Stimulated activated CD4-positive, alpha-beta T cell treated with anti-CD3 and anti-CD28 coated beads, Interleukin-15, amount 100 ng/mL, for 24 hours (primary cell): ENCODE measurements around the gene RAB38.
A peak's percentile ranks its signal among the peaks of the same experiment; 100 is the strongest.

Experiments
- DNase-seq: peaks from one replicate; pipeline ENCODE4 v3.0.0-alpha.2; 2020

Gene RAB38

DNA sequence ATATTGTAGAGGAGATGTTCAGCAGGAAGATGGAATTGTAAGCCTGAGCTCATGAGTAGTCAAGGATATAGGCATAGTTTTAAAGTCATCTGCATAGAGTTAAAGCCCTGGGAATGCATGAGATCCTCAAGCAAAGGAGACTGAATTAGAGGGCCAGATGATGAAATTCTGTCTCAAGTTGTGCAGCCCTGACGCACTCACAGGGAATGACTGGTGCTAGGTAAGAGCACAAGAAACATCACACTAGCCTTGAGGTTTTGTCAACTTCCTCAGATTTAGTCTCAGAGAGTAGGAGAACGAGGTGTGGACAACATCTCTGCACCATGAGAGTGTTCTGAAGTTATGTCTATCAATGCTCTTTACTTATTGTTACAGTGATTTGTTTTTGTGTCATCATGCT, 5.8 kb downstream of the RAB38 start:
- no peak for DNase-seq

DNA sequence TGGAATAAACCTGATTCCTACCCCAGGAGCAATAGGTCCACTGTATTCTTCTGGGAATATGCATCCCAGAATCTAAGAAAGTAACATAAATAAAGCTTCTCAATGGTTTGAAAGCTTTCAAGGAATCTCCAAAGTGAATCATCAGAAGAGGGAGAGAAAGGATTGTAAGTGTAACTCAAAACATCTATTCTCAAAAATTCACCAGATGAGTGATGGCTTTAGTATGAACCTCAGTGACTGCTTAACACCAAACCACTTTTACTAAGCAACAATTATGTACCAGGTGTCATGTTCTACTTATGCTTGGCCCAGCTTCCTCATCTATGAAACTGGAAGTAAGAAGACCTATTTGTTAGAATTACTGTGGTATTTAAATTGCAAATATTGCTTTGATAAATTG, 7.4 kb downstream of the RAB38 start:
- DNase-seq = no peak

DNA sequence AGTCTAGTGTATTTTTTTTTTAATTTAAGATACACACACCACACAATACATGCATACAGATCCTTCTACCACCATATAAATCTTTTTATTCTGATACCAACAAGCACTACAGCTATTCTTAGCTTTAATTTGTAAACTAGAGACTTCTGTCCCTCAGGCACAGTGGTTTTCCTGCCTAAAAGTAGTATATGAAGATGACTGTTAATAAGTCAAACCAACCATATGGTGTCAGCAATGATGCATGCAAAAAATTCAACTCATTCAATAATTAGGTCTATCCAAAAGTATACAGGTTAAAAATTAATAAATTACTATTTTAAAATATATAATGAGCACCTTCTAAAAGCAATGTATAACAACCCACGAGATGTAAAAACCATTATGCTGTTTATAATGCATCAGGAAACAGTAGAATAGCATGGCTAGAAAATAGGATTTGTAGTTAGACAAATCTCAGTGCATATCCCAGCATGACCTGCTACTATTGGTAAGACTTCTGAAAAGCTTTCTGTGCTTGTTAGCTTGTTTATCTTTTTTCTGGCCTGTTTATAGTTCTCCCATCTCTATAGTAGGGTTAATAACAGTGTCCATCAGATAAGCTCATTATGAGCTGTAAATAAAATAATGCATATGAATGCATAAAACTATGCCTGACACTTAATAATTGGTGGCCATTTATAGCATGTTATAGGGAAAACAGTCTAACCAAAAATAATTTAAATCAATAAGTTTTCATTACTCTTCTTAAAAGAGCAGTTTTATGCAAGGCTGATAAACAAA, 10.2 kb downstream of the RAB38 start:
- DNase-seq = no peak

DNA sequence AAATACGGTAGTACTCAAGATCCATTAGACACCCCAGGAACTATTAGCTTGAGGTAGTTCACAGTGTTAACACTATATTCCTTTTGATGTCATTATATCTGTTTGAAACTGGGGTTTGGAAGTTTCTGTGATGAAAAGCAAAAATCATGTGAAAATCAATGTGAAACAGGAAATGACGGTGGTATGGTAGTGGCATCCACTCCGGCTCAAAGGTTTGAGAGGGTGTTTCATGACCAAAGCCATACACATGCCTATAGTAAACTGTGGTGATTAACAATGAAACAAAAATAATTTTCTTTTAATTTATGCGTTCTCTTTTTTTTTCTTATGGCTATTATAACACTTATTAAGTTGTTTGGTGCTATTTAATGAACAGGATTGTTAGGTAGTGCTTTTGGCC, 10.9 kb downstream of the RAB38 start:
- no peak for DNase-seq

DNA sequence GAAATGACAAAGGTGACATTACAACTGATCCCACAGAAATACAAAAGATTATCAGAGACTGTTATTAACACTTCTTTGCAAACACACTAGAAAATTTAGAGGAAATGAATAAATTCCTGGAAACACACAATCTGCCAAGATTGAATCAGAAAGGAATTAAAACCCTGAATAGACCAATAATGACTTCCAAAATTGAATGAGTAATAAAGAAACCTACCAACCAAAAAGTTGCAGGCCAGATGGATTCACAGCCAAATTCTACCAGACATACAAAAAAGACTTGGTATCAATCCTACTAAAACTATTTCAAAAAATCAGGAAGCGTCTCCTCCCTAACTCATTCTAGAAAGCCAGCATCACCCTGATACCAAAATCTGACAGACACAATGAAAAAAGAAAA, 17.2 kb downstream of the RAB38 start:
- DNase-seq = no peak

DNA sequence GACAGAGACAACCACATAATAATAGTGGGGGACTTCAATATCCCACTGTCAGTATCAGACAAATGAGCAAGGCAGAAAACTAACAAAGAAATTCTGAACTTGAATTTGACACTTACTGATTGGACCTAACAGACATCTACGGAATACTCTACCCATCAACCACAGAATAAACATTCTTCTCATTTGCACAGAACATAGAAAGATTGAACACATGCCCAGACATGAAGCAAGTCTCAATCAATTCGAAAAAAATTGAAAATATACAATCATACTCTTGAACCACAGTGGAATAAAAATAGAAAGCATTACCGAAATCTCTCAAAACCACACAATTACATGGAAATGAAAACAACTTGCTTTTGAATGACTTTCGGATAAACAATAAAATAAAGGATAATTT, 17.9 kb downstream of the RAB38 start:
- no peak for DNase-seq

DNA sequence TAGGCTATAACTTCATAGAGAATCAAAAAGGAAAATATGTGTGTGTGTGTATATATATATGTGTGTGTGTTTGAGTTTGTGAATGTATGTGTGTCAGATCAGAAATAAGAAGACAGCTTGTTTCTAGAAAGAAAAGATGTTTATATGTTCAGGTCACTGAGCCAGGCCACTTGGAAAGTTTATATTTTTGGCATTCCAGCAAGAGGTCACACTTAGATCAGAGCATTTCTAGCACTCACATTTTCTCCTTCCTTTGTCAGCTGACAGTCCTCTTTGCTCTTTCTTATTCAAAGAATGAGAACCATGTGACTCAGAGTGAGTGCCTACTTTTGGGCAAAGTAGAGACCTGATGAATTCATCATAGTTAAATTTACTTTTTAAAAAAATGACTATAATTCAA, 22.9 kb downstream of the RAB38 start:
- DNase-seq = no peak

DNA sequence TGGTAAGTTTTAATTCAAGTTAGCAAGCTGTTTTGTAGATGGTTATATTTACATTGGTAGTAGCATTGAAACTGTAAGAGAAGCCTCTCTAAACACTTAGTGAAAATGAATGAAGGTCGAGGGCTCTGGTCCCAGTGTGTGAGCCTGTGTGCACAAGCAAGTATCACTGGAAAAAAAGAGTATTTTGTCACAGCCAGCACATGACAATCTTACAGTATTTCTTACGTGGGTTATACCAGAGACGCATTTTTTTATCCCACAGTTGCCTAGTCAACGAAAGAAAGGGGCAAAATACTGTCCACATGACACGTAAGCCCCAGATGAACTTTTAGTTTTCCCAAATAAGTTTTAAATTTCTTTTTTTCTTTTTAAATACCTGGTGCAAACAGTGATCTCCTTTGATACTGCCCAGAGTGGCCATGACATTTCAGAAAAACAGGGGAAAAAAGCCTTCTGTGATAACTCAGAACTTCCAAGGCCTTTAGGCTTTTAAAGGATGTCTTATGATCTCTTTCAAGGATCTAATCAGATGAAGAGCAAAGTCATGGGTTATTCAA, 23.5 kb downstream of the RAB38 start:
- no peak for DNase-seq

DNA sequence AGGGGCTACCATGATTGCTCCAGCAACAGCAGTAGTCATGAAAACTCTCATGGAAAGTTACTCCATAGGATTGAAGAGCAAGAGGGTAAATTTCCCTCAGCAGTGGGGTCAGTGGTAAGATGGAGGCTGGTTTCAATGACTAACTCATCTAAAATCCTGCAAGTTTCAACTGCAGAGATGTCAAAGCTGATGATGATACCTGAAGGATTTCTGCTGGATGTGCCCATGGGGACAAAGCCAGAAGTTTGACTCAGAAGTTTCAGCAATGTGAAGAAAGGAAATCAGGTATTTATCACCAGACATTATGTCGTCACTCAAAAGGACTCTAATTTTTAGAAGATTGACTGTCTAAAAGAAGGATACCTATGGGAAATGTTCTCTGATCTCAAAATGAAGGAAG, 29.1 kb downstream of the RAB38 start:
- no peak for DNase-seq

DNA sequence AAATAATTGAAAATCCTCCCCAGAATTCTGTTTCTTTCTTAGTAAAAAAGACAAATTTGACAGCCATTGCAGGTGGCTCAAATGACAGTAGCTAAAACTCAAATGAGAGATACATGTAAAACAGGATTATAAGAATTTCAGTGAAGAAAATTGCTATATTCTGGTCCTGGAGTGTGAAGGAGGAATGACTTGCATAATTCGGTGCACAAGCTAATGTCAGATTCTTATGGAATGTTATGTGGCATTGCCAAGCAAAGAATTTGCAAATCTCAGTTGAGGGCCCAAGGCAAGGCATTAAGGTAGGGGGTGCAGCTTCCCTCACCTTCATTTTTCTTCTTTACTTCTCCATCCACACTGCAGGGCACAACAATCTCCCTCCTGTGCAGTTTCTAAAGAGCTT, 35.4 kb downstream of the RAB38 start:
- no peak for DNase-seq

DNA sequence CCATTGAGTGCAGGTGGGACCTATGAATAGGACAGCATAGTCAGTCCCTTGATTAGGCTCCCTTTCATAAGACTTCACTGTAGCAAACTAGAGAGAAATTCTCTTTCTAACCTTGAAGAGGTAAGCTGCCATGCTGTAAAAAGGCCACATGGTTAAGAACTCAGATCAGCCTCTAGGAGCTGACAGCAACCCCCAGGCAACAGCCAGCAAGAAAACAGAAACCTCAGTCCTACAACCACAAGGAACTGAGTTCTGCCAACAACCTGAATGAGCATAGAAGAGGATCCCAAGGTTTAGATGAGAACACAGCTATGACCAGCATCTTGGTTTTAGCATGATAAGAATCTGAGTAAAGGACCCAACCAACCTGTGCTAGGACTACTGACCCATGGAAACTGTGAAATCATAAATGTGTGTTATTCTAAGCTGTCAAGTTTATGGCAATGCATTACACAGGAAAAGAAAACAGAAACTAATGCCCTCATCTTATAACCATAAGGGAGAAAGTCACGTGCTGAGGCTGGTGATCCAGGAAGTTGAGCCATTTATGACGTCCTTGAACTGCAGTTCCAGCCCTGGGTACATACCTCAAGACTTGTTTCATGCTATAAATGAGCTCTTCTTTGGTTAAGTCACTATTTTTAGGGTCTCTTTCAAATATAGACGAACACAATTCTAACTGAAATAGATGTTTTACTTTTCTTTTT, 43.3 kb downstream of the RAB38 start:
- DNase-seq = no peak

DNA sequence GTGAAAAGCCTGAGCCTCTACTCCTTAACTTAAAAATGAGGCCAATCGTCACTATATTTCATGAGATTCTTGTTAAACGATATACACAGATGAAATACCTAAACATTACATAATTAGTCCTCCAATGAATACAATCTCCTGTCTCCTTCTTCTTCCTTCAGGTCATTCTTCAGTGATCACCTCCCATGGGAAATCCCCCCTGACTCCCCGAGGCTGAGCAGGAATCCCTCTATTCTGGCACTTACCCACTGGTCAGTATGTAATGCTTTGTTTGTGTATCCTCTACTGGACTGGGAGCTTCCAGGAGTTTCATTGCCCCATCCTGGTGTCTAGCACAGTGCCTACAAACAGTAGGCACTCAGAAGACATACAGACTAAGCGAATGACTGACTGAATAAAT, 52.3 kb downstream of the RAB38 start:
- DNase-seq = no peak

DNA sequence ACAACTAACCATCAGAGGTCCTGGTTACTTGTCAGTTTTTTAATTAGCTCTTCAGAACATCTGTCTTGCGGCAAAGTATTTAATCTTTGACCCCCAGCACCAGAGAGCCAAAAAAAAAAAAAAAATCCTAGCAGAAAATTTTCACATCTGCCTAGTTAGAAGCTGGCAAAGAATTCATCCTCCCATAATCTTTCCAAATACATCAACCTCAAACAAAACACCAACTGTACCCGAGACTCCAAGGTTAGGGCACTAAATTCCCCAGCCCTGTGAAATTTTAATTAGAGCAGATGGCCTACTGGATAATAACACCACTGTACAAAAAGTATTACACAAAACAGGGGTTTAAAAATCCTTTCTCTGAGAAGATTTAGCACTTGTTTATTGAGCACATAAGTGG, 55.7 kb downstream of the RAB38 start:
- DNase-seq = no peak

DNA sequence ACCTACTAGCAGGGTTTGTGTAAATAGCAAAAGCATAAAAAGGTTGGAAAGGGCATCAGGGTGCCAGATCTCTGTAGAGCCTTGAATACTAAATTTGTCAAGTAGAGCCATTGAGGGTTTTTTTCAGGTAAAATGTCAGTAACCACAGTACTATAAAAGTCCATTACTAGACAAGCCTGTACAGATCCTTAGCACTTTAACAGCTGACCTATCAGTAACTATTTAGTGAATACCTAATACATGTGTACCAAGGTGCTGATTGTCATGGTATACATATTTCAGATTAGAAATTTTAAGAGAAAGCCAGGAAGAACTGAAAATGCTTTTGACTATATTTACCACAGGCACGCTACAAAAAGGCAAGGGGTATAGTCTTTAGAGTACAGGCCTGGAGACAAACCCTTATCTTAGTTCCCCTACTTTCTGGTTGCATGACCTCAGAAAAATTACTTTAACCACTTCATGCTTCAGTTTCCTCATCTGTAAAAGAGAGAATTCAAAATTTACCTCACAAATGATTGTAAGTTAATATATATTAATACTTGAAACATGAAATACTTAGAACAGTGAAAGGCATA, 57.9 kb downstream of the RAB38 start:
- DNase-seq = no peak

DNA sequence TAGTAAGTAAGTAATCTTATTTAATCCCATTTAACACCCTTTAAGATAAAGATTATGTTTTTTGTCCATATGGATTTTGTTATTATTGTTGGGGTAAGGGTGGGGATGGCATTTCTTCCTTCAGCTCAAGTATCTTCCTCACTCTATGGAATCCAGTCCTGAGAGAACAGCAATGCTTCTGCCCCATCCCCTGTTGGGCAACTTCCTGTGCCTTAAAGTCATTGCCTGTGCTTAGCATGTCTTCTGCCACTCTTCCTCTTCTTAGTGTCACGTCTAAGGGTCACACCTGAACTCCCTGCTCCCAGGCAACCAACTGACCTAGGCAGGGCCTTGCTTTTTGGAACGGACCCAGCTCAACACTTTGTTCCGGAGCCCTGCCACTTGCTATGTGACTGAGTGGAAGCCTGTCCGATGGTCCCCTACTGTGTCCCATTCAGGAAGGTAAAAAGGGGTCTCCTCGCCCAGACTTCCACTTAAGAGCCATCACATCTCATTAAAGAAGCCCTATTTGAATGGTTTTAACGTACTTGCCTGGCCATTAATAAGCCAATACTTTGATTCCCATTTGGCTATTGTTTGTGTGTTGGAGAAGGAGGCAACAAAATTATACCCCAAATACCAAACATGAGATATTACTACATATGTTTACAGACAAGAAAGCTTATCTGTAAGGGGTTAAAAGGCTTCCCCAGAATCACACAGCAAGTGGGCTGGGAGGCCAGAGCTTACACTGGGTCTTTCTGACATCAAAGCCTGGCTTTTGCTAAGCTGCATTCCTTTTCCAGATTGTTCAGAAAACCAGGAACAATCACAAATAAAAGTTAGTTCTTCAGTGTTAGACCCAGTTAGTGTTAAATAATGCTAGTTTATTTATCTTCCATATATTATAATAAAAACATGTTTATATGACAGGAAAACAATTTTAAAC, 59.2 kb downstream of the RAB38 start:
- DNase-seq = no peak

DNA sequence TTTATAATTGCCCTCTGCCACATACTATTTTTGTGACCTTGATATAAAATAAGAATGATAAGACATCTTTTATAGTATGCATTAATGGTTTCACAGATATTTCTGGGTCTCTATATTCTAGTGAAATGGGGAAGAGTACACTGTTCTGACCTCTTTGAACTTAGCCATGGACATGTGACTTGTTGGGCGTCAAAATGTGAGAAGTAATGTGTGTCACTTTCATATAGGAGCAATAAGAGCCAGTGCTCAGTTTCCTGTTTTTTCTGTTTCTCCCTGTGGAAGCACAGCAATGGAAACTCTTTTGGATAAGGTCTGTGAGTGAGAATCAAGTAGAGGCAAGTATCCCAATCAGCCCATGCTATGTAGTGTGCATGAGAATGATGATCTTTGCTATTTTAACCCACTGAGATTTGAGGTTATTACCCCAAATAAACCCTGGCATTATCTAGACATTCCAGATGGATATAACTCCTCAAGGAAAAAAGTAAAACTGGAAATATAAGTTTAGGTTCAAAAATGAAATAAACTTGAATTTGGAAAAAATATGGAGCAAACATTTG, 60.7 kb downstream of the RAB38 start:
- no peak for DNase-seq

DNA sequence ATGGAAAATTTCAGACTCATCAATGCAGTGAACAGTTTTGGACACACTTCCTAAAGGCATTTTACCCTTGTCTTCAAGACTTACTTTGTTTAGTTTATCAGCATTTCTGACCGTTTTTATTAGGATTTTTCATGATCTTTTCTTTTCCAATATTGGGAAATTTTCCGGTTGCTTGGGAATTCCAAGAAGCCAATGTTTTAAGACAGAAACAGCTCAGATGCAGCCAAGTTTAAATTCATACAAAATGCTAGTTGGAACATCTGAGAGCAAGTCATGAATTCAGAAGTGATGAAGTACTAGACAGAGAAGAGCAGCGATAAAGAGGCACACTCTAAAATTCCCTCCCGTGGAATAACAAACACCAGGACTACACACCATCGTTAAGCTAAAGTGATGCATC, 68.6 kb downstream of the RAB38 start:
- no peak for DNase-seq

DNA sequence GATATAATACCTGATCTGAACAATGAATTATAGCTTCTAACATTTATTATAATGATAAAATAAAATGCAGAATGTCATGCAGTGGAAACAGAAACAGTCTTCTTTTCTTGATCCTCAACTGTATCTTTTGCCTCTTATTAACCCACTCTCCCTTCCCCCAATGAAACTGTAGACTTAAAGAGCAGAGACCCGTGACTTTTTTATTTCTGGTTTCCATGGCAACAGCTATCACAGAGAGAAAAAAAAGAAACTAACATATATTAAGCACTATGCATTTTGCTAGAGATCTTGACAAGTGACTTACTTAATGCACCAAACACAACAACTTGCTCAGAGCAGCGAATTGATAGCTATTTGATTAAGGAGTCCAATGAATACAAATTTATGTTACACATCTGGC, 69.3 kb downstream of the RAB38 start:
- DNase-seq = no peak

DNA sequence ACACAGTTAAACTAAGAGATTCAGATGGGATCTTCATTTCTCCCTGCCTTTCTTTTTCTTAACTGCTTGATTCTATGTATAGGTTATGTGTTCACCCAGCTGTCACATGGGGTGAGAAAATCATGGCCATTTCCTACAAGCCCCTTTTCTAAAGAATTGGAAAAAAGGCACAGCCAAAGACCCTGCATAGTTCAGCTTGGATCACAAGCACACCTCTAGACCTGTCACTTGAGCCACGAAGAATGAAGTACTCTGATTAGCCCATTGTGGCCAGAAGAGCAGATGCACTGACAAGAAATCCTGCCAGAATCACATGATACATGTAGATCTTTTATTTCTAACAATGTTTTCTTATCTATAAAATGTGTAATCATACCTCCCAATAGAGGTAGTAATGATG, 69.7 kb downstream of the RAB38 start:
- no peak for DNase-seq

DNA sequence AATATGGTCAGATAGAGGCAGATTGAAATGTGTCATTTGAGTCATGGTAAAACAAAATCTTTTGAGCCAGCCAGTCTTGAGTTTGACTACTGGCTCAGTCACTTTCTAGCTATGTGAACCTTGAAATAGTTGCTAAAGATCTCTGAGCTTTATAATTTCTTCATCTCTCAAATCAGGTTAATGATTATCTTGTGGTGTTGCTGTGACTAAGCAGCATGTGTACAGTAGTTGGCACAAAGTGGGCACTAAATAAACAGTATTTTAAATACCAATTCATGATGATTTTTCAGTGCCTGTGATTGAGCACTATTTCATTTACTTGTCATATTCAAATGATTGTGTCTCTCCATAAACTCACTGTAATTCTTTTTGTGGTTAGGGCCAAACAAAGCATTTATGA, 70.8 kb downstream of the RAB38 start:
- DNase-seq = no peak

DNA sequence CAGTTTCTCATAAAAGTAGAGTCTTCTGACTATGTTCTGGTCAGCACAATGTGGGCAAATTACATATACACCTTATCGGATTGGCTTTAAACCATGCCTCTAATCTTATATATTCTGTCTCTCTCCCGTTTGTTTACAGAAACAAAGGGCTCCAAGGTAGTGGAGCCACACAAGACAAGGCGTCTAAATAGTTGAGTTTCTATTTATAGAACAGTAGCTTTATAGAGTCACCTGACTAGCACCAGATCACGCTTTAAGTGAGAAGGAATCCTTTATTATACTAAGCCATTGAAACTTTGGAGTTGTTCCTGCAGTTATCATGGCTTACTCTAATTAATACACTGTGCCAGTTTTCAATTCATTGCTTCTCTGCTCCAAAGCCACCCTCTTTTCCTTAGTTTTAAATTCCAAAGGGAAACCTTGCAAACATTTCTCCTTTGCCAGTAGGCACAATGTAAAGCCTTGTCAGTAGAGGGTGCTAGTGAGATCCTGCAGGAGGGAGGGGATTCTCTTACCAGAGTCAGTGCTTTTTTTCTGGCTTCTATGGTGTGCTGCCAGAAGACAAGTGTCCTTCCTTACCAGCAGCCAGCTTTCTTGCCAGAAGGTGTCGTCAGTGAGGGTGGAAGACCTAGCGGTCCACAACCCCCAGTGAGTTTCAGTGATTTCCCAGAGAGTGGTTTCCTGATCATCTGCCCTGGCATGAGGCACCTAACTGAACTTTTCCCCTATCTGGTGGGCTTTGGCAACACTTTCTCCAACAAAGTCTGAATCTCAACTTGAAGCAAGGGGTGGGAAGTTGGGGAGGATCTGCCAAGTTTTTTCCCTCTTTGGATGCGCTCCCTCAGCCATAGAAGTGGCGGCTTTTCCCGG, 71.7 kb downstream of the RAB38 start:
- DNase-seq = peak; percentile 14

DNA sequence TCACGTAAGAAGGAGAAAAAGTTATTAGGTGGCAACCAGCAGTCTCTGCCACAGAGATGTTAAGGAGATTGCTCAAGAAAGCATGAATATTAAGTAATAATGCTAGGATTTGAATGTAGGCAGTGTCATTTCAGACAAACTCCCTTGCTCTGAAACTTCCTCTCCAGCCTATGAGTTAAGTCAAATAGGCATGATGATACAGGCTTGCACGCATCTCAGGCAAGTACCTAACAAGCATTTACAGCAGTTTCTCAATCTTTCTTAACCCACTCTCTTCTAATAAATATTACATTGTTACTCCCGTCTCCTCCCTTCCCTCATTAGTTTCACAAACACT, 72.7 kb downstream of the RAB38 start:
- DNase-seq = no peak
